ENCODE results near the gene ZNF444.

Gene ZNF444

DNA sequence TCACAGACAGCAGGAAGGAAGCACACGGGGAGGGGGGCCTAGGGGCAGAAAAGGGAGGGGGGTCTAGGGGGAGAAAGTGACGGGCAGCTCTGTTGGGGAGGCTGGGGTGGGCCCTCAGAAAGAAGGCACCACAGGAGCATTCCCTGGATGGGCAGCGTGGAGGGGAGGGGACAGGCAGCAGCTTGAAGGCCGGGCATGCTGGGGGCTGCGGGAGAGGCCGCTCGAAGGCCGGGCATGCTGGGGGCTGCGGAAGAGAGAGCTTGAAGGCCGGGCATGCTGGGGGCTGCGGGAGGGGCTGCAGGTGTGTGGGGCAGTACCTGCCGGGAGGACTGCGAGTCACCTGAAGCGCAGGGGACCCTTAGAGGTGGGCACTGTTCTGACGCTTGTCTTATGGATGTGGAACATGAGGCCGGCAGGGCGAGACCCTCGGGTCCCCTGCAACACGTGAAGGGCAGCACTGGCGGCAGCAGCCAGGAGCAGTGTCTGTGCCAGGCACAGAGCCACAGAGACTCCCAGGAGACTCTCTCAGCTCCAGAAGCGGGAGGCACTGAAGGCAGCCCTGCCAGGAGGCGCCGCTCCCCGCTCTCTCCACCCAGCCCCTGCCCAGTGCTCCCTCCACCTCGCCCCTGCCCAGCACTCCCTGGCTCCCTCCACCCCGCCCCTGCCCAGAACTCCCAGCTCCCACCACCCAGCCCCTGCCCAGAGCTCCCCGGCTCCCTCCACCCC lies 33.3 kb upstream of the ZNF444 start:
- DNase-seq (ENCODE audit: low read depth): no peak

DNA sequence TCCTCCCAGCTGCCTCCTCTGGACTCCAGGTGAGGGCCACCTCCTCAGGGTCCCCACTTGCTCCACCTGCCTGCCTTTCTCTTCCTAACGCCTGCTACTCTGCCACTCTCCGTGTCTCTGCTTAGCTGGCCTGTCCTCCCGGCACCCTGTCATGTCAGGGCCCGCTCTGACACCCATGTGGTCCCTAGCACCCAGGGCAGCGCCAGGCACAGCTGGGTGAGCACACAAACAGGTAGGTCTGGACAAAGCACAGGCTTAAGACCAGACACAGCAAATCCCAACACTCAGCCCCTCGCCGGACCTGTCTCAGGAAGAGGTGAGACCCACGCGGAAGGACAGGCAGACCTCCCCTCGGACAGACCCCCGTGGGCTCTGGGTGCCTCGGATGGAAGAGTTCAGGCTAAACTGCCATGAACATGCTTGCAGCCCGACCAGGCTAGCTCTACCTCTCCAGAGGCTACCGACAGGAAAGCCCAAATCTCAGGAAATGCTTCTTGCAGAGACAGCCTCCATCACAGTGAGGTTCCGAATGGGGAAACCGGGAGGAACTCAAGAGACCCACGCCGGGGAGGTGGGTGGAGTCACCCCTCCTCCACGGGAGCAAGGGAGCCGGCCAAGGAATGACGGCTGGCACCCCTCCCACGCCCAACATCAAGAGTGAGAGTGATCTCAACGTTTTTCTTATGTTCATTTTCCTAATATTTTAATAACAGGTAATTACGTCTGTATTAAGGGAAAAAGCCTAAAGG lies 32.5 kb upstream of the ZNF444 start:
- DNase-seq (ENCODE audit: low read depth): no peak

DNA sequence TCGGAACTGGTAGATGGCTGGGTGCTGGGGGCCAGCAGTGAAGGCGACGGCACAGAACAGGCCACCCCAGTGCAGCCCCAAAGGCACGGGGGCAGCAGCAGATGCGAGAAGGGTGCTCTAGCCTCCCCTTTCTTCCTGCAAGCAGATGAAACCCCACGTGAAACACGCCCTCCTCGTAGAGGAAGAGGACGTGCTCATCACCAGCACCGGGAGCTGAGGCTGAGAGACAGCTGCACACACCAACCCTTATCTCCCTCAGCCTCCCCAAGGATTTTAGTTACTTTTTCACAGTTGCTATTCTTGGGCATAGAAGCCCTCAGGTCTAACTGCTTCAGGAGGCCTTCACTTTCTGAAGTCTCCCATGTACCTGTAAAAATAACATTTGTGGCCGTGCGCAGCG lies 31.9 kb upstream of the ZNF444 start:
- no peak for DNase-seq (ENCODE audit: low read depth)

- no peak for DNase-seq (ENCODE audit: low read depth)
Observed at GRCh38 chr19:56110515-56111448, 30.3 kb upstream of the ZNF444 start.

DNA sequence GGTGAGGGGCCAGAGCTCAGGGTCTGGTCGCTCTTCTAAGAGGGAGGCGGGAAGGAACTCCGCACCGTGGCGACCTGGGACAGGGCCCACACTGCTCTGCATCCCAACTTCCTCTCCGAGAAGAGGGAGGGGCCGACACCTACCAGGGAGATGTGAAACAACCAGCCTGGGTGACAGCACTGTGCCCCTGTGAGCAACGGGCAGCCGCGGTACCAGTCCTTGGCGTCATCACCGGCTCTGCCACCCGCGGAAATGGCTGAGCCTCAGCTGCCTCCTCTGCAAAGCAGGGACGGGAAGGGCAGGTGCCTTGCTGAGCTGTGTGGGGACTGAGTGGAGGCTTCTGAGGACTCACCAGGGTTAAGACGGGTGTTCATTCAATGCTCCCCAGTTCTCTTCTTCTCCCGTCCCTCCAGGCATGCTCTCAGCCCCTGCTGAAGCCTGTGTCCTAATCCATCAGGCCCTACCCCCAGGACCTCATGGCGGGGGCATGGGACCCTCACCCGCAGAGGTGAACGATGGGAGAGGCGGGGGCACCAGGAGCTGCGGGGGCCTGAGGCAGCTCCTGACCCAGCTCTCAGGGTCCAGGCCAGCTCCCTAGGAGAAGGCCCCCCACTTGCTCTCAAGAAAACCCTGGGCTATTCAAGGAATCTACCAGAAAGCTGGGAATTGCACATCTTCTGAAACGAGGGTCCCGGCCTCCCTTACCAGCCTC lies 29.3 kb upstream of the ZNF444 start:
- no peak for DNase-seq (ENCODE audit: low read depth)

DNA sequence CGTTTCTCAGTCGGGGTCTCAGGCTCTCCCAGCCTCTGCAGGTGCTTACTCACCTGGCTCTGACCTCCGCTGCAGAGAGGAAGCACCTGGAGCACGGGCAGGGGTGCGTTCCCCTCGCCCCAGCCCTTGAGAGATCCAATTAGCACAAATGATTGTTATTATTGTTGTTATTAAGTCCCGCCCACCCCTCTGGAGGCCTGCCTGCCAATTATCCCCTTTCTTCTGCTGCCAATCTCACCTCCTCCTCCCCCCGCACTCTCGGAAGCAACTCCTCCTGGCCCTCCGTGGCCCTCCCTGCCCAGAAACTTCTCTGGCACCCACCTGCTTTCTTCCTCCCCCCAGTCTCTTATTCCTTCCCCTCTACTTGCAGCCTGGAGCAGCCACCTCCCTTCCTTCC lies 28.8 kb upstream of the ZNF444 start:
- DNase-seq (ENCODE audit: low read depth): no peak

DNA sequence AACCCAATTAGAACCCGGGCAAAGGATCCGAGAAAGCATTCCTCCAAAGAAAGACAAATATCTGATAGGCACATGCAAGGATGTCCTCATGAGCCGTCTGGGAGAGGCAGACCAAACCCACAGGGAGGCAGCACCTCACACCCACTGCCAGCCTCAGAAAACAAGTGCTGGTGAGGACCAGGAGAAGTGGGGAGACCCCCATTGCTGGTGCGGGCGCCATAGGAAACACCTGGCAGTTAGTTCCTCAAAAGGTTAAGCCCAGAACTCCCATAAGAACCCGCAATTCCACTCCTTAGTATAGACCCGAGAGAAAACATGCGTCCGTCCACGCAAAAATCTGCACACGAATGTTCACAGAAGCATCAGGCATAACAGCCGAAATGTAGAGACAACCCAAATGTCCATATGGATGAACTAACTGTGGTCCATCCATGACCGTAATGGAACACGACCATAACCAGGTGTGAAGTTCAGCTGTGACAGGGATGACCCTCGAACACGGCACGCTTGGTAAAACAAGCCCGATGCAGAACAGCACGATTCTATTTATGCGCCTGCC lies 27.9 kb upstream of the ZNF444 start:
- no peak for DNase-seq (ENCODE audit: low read depth)

DNA sequence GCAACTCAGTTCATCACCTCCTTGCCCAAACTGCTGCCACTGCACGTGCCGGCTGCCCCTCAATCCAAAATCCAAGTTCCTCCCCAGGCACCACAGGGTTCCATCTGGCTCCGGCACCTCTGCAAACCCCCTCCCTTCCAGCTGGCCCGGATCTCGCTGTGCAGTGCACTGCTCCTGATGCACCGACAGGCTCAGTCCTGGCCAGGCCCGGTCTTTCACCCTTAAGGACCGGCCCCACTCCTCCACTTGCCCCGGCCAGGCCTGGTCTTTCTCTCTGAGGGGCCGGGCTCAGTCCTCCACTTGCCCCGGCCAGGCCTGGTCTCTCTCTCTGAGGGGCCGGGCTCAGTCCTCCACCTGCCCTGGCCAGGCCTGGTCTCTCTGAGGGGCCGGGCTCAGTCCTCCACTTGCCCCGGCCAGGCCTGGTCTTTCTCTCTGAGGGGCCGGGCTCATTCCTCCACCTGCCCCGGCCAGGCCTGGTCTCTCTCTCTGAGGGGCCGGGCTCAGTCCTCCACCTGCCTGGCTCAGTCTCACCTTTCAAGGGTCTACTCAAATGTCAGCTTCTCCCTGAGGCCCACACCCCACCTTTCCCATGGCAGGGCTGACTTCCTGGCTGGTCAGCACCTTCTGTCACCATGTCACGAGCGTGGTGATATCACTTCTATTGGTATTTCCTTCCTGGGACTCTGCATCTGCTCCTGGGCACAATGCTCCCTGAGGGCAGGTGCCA lies 26.9 kb upstream of the ZNF444 start:
- no peak for DNase-seq (ENCODE audit: low read depth)

DNA sequence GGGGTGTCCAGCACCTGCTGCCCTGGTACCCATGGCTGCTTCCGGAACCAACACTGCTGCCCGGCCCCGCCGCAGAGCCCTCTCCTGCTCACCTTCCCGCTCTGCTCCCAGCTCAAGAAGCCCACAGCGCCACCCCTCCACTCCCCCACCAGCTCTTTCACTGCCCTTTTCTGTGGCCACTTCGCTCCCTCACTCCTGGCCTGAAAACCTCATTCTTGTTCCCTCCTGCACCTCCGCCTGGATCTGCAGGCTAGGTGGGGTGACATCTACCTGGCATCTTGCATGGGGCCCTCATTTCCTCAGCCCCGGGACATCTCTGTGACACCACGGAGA lies 26.3 kb upstream of the ZNF444 start:
- DNase-seq (ENCODE audit: low read depth): no peak

- DNase-seq (ENCODE audit: low read depth): no peak
Observed at GRCh38 chr19:56115490-56115889, 25.6 kb upstream of the ZNF444 start.

DNA sequence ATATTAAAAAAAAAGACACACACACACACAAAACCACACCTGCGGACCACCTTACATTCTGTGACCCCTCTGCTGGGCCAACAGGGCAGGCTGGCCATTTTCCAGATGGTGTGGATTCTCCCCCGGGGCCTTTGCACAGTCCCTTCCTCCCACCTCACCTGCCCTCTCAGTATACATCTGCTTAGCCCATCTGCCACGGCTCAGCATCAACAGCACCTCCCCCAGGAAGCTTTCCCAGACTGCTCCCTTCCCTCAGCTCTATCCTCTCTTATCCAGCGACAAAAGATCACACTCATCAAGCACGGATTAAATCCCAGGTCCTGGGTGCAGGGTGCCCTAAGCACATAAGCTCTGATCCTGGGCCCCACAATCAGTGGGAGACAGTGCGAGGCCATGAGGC lies 24.5 kb upstream of the ZNF444 start:
- DNase-seq (ENCODE audit: low read depth): no peak

- no peak for DNase-seq (ENCODE audit: low read depth)
Observed at GRCh38 chr19:56117376-56117884, 23.7 kb upstream of the ZNF444 start.

DNA sequence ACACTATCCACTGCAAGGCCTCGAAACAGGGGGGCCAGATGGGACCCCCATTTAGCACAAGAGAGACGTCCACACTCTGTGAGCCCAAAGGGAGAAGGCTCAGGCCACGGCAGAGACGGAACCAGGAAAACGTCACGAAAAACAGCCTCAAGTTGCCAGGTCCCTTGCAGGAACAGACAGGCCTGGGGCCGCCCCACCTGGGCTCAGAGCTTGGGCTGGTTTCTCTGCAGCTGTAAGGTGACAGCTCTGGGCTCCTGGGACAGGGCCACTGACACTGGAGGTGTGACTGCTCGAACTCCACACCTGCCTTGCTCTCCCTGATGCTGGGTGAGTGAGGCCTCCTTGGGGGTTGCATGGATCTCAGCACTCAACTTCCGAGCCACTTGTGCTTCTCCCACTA lies 23.2 kb upstream of the ZNF444 start:
- no peak for DNase-seq (ENCODE audit: low read depth)

GRCh38 chr19:56118666-56119581 lies 22.2 kb upstream of the ZNF444 start:
- DNase-seq (ENCODE audit: low read depth): no peak

- no peak for DNase-seq (ENCODE audit: low read depth)
Observed at GRCh38 chr19:56119582-56119978, 21.5 kb upstream of the ZNF444 start.

DNA sequence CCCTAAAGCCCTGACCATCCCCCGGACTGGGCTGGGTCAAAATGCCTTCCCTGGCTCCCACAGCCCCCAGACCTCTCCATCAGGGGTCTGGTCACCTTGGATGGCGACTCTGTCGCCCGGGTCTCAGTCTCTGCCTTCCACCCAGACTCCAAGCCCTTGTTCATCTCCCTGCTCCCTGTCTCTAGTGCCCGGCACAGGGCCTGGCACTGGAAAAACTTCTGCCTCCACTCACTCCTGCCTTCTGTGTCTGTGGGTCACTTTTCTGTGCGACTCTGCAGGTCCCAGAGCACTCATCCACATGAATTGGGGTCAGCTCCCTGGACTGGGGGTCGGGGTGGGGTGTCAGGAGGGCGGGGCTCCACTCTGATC lies 21.1 kb upstream of the ZNF444 start:
- DNase-seq (ENCODE audit: low read depth): no peak

DNA sequence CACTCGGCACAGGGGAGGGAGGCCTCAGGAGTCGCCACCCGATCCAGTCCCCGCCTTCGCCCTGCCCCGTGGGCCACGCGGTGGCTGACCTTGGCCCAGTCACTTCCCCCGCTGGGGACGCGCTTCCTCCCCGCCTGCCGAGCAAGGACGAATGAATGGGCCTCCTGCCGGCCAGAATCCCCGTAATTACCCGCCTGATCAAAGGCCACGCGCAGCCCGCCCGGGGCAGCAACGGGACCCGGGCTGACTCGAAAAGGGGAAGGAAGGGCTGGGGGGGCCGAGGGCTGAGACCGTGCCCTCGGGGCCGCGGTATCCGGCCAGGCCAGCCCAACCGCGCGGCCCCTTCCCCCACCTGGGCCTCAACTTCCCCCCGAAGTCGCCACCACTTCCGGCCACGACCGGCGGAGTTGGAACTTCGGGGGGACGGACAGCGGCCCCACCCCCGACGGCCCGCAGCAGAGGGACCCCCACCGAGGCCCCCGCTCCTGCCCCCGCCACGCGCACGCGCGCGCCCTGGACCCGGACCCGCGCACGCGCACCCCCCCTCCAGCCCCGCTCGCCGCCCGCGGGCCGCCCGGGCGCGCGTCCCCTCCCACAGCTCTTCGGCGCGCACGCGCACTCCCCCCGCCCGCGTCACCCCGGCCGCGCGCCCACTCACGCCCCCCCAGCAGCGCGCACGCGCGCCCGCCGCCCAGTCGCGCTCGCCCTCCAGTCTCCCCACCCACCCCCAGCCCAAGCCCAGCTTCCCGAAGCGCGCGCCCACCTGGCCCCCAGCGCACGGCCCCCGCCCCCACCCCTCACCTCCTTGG lies 20.5 kb upstream of the ZNF444 start:
- DNase-seq (ENCODE audit: low read depth): peak; percentile 68

DNA sequence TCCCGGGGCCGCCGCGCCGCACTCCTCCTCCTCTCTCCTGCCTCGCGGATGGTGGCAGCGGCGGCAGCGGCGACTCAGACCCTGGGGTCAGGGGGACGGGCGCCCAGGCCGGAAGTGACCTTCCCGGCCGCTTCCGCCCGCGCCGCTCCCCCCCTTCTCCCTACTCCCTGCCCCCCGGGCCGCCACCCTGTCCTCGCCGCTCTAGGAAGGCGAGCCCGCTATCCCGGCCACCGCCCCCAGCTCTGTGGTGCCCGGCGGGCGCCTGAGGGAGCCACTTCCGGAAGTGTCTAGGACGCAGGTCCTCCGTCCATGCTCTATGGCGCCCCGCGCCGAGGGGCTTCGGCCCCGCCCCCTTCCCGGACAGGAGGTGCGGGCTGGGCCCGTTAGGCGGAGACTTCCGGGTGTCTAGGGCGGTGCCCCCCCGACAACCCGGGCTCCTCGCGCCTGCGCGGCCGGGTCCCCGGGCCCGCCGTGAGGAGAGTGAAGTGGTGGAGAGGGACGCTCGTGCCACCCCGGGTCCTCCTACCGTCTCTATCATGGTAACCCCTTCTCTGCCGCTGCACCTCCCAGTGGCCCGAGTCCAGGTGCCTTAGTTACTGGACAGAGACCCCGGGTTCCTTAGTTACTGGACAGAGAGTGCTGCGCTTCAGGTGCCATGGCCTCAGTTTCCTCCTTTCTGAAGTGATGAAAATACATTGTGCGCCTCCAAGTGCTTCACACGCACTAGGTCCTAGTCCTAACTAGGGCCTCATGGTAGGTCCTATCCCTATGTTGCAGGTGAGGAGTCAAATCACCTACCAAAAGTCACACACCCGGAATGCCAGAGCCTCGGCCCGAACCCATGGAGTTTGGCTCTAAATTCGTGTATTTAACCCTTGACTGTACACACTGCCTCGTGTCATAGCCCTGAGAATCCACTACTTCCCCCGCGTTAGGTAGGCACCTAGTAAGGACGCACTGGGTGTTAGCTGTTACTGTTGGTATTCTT lies 19.6 kb upstream of the ZNF444 start, which contains the start of gene ZNF787:
TSS of gene ZNF787 (minus strand) at position 116 of the 988 bp plus-strand sequence. CDS start 18,078 bp downstream, outside the sequence.
- peak; percentile 92 for DNase-seq (ENCODE audit: low read depth)
